ENCODE measurements around the gene MRPS18C. TPM values are rescaled to one million over a fixed set of nuclear protein-coding genes. Genes with fewer than 3 reads are reported as not detected.

The MRPS18C gene
- total RNA-seq: 10 to 100 TPM; 14.9 to 48.5 (median 20.3) TPM

GRCh38 chr4:83455281-83456183 is at the start of gene MRPS18C, which contains the start of gene HELQ:
Gene MRPS18C, plus strand, starts transcription at chr4:83456058. Its CDS starts 20 bp downstream, at chr4:83456078.
Gene HELQ, minus strand, starts transcription at chr4:83455823. Its CDS starts 130 bp downstream, at chr4:83455693.
- ATAC-seq: peak; percentile 99
- TF ChIP-seq POLR2AphosphoS5 (IDR thresholded peaks at IDR 0.05) (peak; percentile 88), CTCF (IDR thresholded peaks at IDR 0.05) (peak in 3 of 4 experiments; percentile 30 to 54 (median 47)), EP300 (IDR thresholded peaks at IDR 0.05) (no peak), POLR2A (IDR thresholded peaks at IDR 0.05) (peak; percentile 58 to 76)
- H3K36me3 ChIP-seq: peaks cover 0 to 62% of the 10 kb centered on the region in 2 donors
- H3K4me3 ChIP-seq: peak within 1 kb of the TSS; percentile 75 to 99
- H3K9me3 ChIP-seq: no peaks in the 10 kb centered on the region
- peak within 1 kb of the TSS; percentile 94 to 100 (median 98) for H3K27ac ChIP-seq
- H3K4me1 ChIP-seq: peaks cover 9 to 44% (median 14%) of the 10 kb centered on the region in 3 donors
- no peaks in the 10 kb centered on the region for H3K27me3 ChIP-seq
- 0% methylated on average over 7 to 41 of the region's 58 CpGs for WGBS, 2 donors (ENCODE audit: low coverage in 1 of 2)

- TF ChIP-seq POLR2AphosphoS5 (IDR thresholded peaks at IDR 0.05) (no peak), CTCF (IDR thresholded peaks at IDR 0.05) (no peak), EP300 (IDR thresholded peaks at IDR 0.05) (no peak), POLR2A (IDR thresholded peaks at IDR 0.05) (no peak)
- Histone ChIP-seq H3K27ac (no peak overlapping the region), H3K27me3 (no peaks in the 10 kb centered on the region), H3K4me1 (no peaks in the 10 kb centered on the region), H3K4me3 (no peak overlapping the region), H3K36me3 (peaks cover 0 to 81% of the 10 kb centered on the region in 2 donors), H3K9me3 (no peaks in the 10 kb centered on the region)
- ATAC-seq: no peak
- WGBS, 2 donors (ENCODE audit: low coverage in 1 of 2): 95 to 100% methylated on average over 1 of the region's 1 CpG
Observed at GRCh38 chr4:83408908-83409307, 47.0 kb upstream of the MRPS18C start.

GRCh38 chr4:83413676-83414075 is 42.2 kb upstream of the MRPS18C start:
- ATAC-seq: no peak
- Histone ChIP-seq H3K4me1 (no peaks in the 10 kb centered on the region), H3K4me3 (no peak overlapping the region), H3K27ac (no peak overlapping the region), H3K27me3 (no peaks in the 10 kb centered on the region), H3K9me3 (no peaks in the 10 kb centered on the region), H3K36me3 (peaks cover 0 to 96% of the 10 kb centered on the region in 2 donors)
- TF ChIP-seq CTCF (IDR thresholded peaks at IDR 0.05) (no peak), POLR2A (IDR thresholded peaks at IDR 0.05) (no peak), EP300 (IDR thresholded peaks at IDR 0.05) (no peak), POLR2AphosphoS5 (IDR thresholded peaks at IDR 0.05) (no peak)
- WGBS, 2 donors (ENCODE audit: low coverage in 1 of 2): 93 to 100% methylated on average over 2 of the region's 2 CpGs

- TF ChIP-seq POLR2AphosphoS5 (IDR thresholded peaks at IDR 0.05) (no peak), POLR2A (IDR thresholded peaks at IDR 0.05) (no peak), CTCF (IDR thresholded peaks at IDR 0.05) (no peak), EP300 (IDR thresholded peaks at IDR 0.05) (no peak)
- peaks cover 0 to 87% of the 10 kb centered on the region in 2 donors for H3K36me3 ChIP-seq
- no peak overlapping the region for H3K27ac ChIP-seq
- WGBS, 2 donors (ENCODE audit: low coverage in 1 of 2): 84 to 89% methylated on average over 3 to 4 of the region's 4 CpGs
- no peaks in the 10 kb centered on the region for H3K4me1 ChIP-seq
- H3K9me3 ChIP-seq: no peaks in the 10 kb centered on the region
- no peaks in the 10 kb centered on the region for H3K27me3 ChIP-seq
- no peak for ATAC-seq
- H3K4me3 ChIP-seq: no peak overlapping the region
Observed at GRCh38 chr4:83417566-83417965, 38.3 kb upstream of the MRPS18C start.
